C4-2B (cell line): ENCODE measurements around the gene COL28A1.

Source experiments
- ZFX ChIP-seq: fragments of 450-650 bp; IDR thresholded peaks from 2 replicates; pipeline ENCODE4 v1.6.1; 2017
- TF ChIP-seq, protein P1 (sequence below): fragments of 450-650 bp; conservative IDR thresholded peaks from 2 replicates; pipeline ENCODE4 v1.5.1; 2017; ENCODE audit warnings: mild to moderate bottlenecking

DNA sequence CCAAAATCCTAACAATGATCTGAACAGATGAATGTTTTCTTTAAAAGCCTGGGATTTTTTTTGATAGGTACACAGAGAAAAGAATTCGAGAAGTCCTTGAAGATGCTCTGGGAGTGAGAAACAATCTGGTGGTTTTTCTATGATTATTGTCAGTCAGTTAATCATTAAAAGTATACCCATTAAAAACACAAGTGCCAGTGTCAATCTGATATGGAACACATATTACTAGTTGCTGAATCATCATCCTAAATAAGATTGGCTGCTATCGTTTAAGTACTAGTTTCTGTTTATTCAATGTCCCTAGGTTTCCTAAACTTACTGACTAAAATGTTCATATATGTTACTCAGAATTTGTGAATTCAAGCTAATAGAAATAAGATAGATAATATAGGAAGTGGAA, 16.1 kb downstream of the COL28A1 start:
- TF ChIP-seq, protein P1, sequence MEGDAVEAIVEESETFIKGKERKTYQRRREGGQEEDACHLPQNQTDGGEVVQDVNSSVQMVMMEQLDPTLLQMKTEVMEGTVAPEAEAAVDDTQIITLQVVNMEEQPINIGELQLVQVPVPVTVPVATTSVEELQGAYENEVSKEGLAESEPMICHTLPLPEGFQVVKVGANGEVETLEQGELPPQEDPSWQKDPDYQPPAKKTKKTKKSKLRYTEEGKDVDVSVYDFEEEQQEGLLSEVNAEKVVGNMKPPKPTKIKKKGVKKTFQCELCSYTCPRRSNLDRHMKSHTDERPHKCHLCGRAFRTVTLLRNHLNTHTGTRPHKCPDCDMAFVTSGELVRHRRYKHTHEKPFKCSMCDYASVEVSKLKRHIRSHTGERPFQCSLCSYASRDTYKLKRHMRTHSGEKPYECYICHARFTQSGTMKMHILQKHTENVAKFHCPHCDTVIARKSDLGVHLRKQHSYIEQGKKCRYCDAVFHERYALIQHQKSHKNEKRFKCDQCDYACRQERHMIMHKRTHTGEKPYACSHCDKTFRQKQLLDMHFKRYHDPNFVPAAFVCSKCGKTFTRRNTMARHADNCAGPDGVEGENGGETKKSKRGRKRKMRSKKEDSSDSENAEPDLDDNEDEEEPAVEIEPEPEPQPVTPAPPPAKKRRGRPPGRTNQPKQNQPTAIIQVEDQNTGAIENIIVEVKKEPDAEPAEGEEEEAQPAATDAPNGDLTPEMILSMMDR = no peak
- TF ChIP-seq ZFX = no peak
